GM12891 (cell line): ENCODE measurements around the gene KLHL21.

ENCODE experiments used
- PAX5 ChIP-seq: IDR thresholded peaks from 2 replicates; pipeline ENCODE4 v1.6.1; 2011; ENCODE audit warnings: low read length, moderate library complexity, mild to moderate bottlenecking; ENCODE audit not compliant: insufficient read depth, severe bottlenecking
- POLR2A ChIP-seq: IDR thresholded peaks from 2 replicates; pipeline ENCODE4 v1.6.1; 2011; ENCODE audit warnings: low read depth, low read length, control low read depth
- POLR2AphosphoS5 ChIP-seq: IDR thresholded peaks from 2 replicates; pipeline ENCODE4 v1.6.1; 2011; ENCODE audit warnings: low read depth, low read length, control low read depth
- TAF1 ChIP-seq: IDR thresholded peaks from 2 replicates; pipeline ENCODE4 v1.6.1; 2011; ENCODE audit warnings: low read depth, low read length, control low read depth

DNA sequence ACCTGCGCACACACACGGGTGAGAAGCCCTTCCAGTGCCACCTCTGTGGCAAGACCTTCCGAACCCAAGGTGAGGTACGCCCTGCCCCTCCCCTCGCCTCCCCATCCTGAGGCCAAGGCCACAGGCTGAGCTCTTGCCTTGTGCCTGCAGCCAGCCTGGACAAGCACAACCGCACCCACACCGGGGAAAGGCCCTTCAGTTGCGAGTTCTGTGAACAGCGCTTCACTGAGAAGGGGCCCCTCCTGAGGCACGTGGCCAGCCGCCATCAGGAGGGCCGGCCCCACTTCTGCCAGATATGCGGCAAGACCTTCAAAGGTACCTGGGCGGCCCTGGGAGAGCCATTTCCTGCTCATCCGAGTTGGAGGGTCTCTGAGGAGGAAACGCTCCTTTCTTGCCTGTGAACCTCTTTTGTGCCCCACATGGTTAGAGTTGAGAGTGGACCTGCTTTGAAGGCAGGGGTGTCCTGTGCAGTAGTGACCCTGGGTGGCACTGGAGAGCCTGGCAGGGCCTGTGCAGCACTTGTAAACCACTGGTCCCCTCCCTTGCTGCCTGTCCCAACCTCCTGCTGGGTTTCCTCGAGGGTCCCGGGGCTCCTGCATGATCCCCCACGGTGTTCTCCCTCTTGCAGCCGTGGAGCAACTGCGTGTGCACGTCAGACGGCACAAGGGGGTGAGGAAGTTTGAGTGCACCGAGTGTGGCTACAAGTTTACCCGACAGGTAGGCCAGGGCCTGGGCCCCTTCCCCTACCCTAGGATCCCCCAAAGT lies 14.4 kb downstream of the KLHL21 start:
- no peak for TF ChIP-seq POLR2AphosphoS5
- no peak for TF ChIP-seq POLR2A
- TF ChIP-seq TAF1, result no peak
- no peak for TF ChIP-seq PAX5
